Tibial nerve (tissue), 4 donors: ENCODE measurements around the gene COX20.

ENCODE experiments used
- EP300 ChIP-seq, 2 donors: sonication (generic); formaldehyde crosslinking; IDR thresholded peaks; one replicate each; pipeline ENCODE4 v1.6.1; 2017; ENCODE audit warnings: antibody characterized with exemption in 2 of 2, mild to moderate bottlenecking in 1 of 2
- POLR2A ChIP-seq, 2 donors: fragments of 450-650 bp; IDR thresholded peaks; one replicate each; pipeline ENCODE4 v1.6.1; 2017; ENCODE audit warnings: antibody characterized with exemption in 2 of 2, mild to moderate bottlenecking in 2 of 2, moderate library complexity in 2 of 2
- TF ChIP-seq, protein P1 (sequence below), 5 experiments: fragments of 200-600 bp in 3 of 5; fragments of 450-650 bp in 2 of 5; sonication (generic) in 3 of 5; IDR thresholded peaks; one replicate each; pipeline ENCODE4 v1.5.1; 2016 to 2019; ENCODE audit warnings: antibody characterized with exemption in 5 of 5, mild to moderate bottlenecking in 3 of 5, moderate library complexity in 2 of 5

DNA sequence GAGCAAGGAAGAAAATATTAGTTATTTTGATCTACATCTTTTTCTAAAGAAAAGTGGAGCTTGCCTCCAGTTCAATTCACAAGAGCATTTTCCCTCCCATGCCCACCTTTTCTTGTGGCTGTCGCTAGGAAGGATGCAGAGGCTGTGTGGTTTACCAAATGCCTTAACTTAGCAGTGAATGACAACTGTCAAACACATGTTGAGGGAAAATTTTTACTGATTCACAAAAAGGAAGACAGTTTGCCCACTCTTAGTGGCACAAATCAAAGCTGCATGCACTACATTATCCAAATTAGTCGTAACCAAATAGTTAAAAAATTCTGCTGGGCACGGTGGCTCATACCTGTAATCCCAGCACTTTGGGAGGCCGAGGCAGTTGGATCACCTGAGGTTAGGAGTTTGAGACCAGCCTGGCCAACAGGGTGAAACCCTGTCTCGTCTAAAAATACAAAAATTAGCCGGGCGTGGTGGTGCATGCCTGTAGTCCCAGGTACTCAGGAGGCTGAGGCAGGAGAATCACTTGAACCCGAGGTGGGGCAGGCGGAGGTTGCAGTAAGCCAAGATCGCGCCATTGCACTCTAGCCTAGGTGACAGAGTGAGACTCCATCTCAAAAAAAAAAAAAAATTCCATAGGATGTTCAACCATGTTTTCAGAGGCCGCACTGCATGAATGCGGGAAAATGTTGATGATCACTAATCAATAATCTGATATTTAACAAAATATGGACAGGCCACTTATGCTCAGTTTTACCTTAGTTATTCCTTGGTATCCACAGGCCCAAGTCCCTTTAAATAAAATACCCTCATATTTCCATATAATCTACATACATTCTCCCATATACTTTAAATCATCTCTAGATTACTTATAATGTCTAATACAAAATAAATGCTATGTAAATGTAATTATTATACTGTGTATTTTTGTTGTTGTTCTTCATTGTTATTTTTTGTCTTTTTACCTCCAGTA, 9.0 kb downstream of the COX20 start:
- TF ChIP-seq, protein P1, sequence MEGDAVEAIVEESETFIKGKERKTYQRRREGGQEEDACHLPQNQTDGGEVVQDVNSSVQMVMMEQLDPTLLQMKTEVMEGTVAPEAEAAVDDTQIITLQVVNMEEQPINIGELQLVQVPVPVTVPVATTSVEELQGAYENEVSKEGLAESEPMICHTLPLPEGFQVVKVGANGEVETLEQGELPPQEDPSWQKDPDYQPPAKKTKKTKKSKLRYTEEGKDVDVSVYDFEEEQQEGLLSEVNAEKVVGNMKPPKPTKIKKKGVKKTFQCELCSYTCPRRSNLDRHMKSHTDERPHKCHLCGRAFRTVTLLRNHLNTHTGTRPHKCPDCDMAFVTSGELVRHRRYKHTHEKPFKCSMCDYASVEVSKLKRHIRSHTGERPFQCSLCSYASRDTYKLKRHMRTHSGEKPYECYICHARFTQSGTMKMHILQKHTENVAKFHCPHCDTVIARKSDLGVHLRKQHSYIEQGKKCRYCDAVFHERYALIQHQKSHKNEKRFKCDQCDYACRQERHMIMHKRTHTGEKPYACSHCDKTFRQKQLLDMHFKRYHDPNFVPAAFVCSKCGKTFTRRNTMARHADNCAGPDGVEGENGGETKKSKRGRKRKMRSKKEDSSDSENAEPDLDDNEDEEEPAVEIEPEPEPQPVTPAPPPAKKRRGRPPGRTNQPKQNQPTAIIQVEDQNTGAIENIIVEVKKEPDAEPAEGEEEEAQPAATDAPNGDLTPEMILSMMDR (IDR thresholded peaks at IDR 0.05), result no peak
- no peak for TF ChIP-seq EP300 (IDR thresholded peaks at IDR 0.05)
- TF ChIP-seq POLR2A (IDR thresholded peaks at IDR 0.05), result no peak
